HL-60 (cell line): ENCODE measurements around the gene CHRDL1.

ENCODE experiments used
- DNase-seq, 2 experiments: peaks; one replicate each; pipeline ENCODE4 v3.0.0-alpha.2; 2010 to 2020; ENCODE audit warnings: low read depth in 1 of 2, low spot score in 1 of 2
- H3K27ac ChIP-seq: fragments of 250-450 bp; sonication (Bioruptor Pico); replicated peaks from 2 replicates; pipeline ENCODE4 v1.5.1; 2020; ENCODE audit warnings: mild to moderate bottlenecking, moderate library complexity
- H3K27me3 ChIP-seq: fragments of 250-450 bp; sonication (Bioruptor Pico); 2 replicates; pipeline ENCODE4 v1.5.1; 2021; ENCODE audit warnings: mild to moderate bottlenecking, moderate library complexity; ENCODE audit not compliant: insufficient read depth, poor library complexity, severe bottlenecking
- H3K4me3 ChIP-seq: replicated peaks from 2 replicates; pipeline ENCODE4 v1.5.1; 2011; ENCODE audit warnings: mild to moderate bottlenecking, control low read depth, low read length; ENCODE audit not compliant: insufficient read depth
- GABPA ChIP-seq: IDR thresholded peaks from 2 replicates; pipeline ENCODE4 v1.6.1; 2012; ENCODE audit warnings: low read depth
- POLR2AphosphoS5 ChIP-seq: IDR thresholded peaks from 2 replicates; pipeline ENCODE4 v1.6.1; 2012; ENCODE audit warnings: low read depth
- REST ChIP-seq: IDR thresholded peaks from 2 replicates; pipeline ENCODE4 v1.6.1; 2012; ENCODE audit warnings: low read depth; ENCODE audit not compliant: insufficient replicate concordance
- SPI1 ChIP-seq: IDR thresholded peaks from 2 replicates; pipeline ENCODE4 v1.6.1; 2012; ENCODE audit warnings: low read depth, mild to moderate bottlenecking, borderline replicate concordance
- long read RNA-seq: library from polyadenylated mRNA; unstranded; transcript quantifications from one replicate; pipeline ENCODE4 v2.0.0, GENCODE V29; 2020
- TF ChIP-seq, protein P1 (sequence below): IDR thresholded peaks from one replicate; pipeline ENCODE4 v1.5.1; 2011; ENCODE audit warnings: low read length, control low read depth, inconsistent platforms; ENCODE audit not compliant: insufficient read depth

CHRDL1 gene, protein sequence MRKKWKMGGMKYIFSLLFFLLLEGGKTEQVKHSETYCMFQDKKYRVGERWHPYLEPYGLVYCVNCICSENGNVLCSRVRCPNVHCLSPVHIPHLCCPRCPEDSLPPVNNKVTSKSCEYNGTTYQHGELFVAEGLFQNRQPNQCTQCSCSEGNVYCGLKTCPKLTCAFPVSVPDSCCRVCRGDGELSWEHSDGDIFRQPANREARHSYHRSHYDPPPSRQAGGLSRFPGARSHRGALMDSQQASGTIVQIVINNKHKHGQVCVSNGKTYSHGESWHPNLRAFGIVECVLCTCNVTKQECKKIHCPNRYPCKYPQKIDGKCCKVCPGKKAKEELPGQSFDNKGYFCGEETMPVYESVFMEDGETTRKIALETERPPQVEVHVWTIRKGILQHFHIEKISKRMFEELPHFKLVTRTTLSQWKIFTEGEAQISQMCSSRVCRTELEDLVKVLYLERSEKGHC
- long read RNA-seq: 0 reads

DNA sequence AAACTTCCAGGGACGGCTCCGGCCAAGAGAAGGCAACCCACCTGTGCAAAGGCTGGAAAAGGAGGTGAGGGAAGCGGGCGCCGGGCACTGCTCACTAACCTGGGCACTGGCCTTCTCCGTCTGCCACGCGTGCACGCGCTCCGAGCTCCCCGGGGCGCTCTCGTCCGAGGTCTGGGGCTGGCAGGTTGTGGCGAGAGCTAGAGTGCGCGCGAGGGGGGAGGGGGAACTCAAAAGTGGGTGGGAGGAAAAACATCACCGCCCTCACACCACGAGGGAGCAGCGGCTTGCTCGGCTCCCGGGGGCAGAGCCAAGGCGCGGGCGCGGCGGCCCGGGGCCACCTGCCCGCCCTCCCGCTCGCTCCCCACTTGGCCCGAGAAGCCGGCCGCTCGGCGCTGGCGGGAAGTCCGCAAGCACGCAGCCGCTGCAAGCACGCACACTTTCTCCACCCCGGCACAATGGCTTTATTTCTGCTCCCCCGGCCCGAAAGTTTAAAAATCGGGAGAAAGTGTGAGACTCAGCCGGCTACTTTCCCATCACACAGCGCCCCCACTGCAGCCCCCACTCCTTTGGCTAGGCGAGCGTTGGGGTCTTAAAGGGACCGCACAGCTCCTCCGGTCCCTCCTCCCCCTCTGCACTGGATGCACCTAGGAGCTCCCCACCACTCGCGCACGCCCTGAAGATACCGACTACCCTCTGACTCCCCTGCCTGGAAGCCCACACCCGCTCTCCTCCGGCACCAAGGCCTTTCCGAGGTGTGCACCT lies at the start of gene CHRDL1:
CHRDL1 (minus strand) TSS at position 173 of the 762 bp plus-strand sequence. CDS start 3,636 bp downstream, outside the sequence.
- Histone ChIP-seq H3K27me3 (peaks cover 10% of the 10 kb centered on the region), H3K4me3 (no peak within 1 kb of the TSS), H3K27ac (no peak within 1 kb of the TSS)
- DNase-seq: no peak
- TF ChIP-seq SPI1 (no peak), POLR2AphosphoS5 (no peak)
- TF ChIP-seq, protein P1, sequence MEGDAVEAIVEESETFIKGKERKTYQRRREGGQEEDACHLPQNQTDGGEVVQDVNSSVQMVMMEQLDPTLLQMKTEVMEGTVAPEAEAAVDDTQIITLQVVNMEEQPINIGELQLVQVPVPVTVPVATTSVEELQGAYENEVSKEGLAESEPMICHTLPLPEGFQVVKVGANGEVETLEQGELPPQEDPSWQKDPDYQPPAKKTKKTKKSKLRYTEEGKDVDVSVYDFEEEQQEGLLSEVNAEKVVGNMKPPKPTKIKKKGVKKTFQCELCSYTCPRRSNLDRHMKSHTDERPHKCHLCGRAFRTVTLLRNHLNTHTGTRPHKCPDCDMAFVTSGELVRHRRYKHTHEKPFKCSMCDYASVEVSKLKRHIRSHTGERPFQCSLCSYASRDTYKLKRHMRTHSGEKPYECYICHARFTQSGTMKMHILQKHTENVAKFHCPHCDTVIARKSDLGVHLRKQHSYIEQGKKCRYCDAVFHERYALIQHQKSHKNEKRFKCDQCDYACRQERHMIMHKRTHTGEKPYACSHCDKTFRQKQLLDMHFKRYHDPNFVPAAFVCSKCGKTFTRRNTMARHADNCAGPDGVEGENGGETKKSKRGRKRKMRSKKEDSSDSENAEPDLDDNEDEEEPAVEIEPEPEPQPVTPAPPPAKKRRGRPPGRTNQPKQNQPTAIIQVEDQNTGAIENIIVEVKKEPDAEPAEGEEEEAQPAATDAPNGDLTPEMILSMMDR: no peak

- no peak for DNase-seq
- TF ChIP-seq SPI1: no peak
- TF ChIP-seq, protein P1: no peak
- no peak for TF ChIP-seq REST
- no peak for TF ChIP-seq POLR2AphosphoS5
- no peak for TF ChIP-seq GABPA
- Histone ChIP-seq H3K27me3 (no peaks in the 10 kb centered on the region), H3K4me3 (no peak overlapping the region), H3K27ac (no peak overlapping the region)
Measured at GRCh38 chrX:110836982-110837381, 41.4 kb upstream of the CHRDL1 start.

- no peak for TF ChIP-seq SPI1
- no peak for TF ChIP-seq POLR2AphosphoS5
- TF ChIP-seq, protein P1: no peak
- TF ChIP-seq REST: no peak
- TF ChIP-seq GABPA: no peak
- Histone ChIP-seq H3K4me3 (no peak overlapping the region), H3K27ac (no peak overlapping the region), H3K27me3 (no peaks in the 10 kb centered on the region)
- DNase-seq: no peak
Measured at GRCh38 chrX:110836451-110836850, 40.8 kb upstream of the CHRDL1 start.
